GM23338 (cell line): ENCODE measurements around the gene NSF. TPM values are rescaled to one million over a fixed set of nuclear protein-coding genes. Genes with fewer than 3 reads are reported as not detected.

Experiments used
- ATAC-seq: fragments of 200-7000 bp; cut with Tn5 transposase; 3 replicates; pipeline ENCODE4 v1.9.1; 2020
- DNase-seq: peaks from one replicate; pipeline ENCODE4 v3.0.0-alpha.2; 2015; ENCODE audit warnings: low spot score
- H2AFZ ChIP-seq: fragments of 200-600 bp; sonication (generic); 2 replicates; pipeline ENCODE4 v1.8.0; 2016; ENCODE audit warnings: antibody characterized with exemption, mild to moderate bottlenecking, moderate library complexity
- H3F3A ChIP-seq: fragments of 200-600 bp; sonication (generic); replicated peaks from 2 replicates; pipeline ENCODE4 v1.8.0; 2017; ENCODE audit warnings: antibody characterized with exemption, mixed run types, low read depth
- H3K27ac ChIP-seq: fragments of 200-600 bp; sonication (generic); 2 replicates; pipeline ENCODE4 v1.6.1; 2016; ENCODE audit warnings: low read depth
- H3K27me3 ChIP-seq: fragments of 200-600 bp; sonication (generic); 2 replicates; pipeline ENCODE4 v1.8.0; 2016; ENCODE audit warnings: mild to moderate bottlenecking, mixed run types, moderate library complexity; ENCODE audit not compliant: insufficient read depth
- H3K36me3 ChIP-seq: fragments of 200-600 bp; sonication (generic); 2 replicates; pipeline ENCODE4 v1.8.0; 2016; ENCODE audit warnings: mild to moderate bottlenecking; ENCODE audit not compliant: insufficient read depth
- H3K4me1 ChIP-seq: fragments of 200-600 bp; sonication (generic); 2 replicates; pipeline ENCODE4 v1.8.0; 2016; ENCODE audit warnings: mild to moderate bottlenecking, moderate library complexity; ENCODE audit not compliant: insufficient read depth
- H3K4me2 ChIP-seq: fragments of 200-600 bp; sonication (generic); 2 replicates; pipeline ENCODE4 v1.7.1; 2017; ENCODE audit warnings: mixed run types
- H3K4me3 ChIP-seq: fragments of 200-600 bp; sonication (generic); 2 replicates; pipeline ENCODE4 v1.6.1; 2016; ENCODE audit warnings: mixed run types
- H3K79me2 ChIP-seq: fragments of 200-600 bp; sonication (generic); replicated peaks from 2 replicates; pipeline ENCODE4 v1.8.0; 2017; ENCODE audit warnings: mild to moderate bottlenecking; ENCODE audit not compliant: insufficient read depth
- H3K9me2 ChIP-seq: fragments of 200-600 bp; sonication (generic); 2 replicates; pipeline ENCODE4 v1.8.0; 2017; ENCODE audit not compliant: insufficient read depth
- H4K20me1 ChIP-seq: fragments of 200-600 bp; sonication (generic); replicated peaks from 2 replicates; pipeline ENCODE4 v1.8.0; 2017; ENCODE audit warnings: mild to moderate bottlenecking; ENCODE audit not compliant: insufficient read depth
- H3K27ac Mint-ChIP-seq: 2 replicates; pipeline ENCODE4 v1.8.0; 2020; ENCODE audit warnings: inconsistent platforms, mild to moderate bottlenecking, moderate library complexity, mixed read lengths
- H3K27me3 Mint-ChIP-seq: 3 replicates; pipeline ENCODE4 v1.8.0; 2022; ENCODE audit warnings: low read depth, mild to moderate bottlenecking, moderate library complexity, mixed read lengths, inconsistent platforms; ENCODE audit not compliant: insufficient read depth, poor library complexity
- H3K36me3 Mint-ChIP-seq: 3 replicates; pipeline ENCODE4 v1.8.0; 2021; ENCODE audit warnings: low read depth, mild to moderate bottlenecking, inconsistent platforms, moderate library complexity, mixed read lengths
- H3K4me1 Mint-ChIP-seq: 3 replicates; pipeline ENCODE4 v1.8.0; 2020; ENCODE audit warnings: mild to moderate bottlenecking, inconsistent platforms, mixed read lengths
- H3K4me3 Mint-ChIP-seq: 3 replicates; pipeline ENCODE4 v1.8.0; 2021; ENCODE audit warnings: moderate library complexity, mild to moderate bottlenecking, inconsistent platforms, mixed read lengths
- H3K9me3 Mint-ChIP-seq: 3 replicates; pipeline ENCODE4 v1.8.0; 2020; ENCODE audit warnings: moderate library complexity, mild to moderate bottlenecking, inconsistent platforms, mixed read lengths
- CREB1 ChIP-seq: fragments of 250-450 bp; sonication (Bioruptor Pico); IDR thresholded peaks from 2 replicates; pipeline ENCODE4 v1.5.0; 2020; ENCODE audit warnings: low read depth, mild to moderate bottlenecking, moderate library complexity
- EZH2 ChIP-seq: fragments of 200-600 bp; sonication (generic); IDR thresholded peaks from one replicate; pipeline ENCODE4 v1.8.0; 2017; ENCODE audit warnings: antibody characterized with exemption, mild to moderate bottlenecking, low read depth; ENCODE audit not compliant: unreplicated experiment
- EZH2phosphoT487 ChIP-seq: fragments of 200-600 bp; sonication (generic); IDR thresholded peaks from one replicate; pipeline ENCODE4 v1.8.1; 2018; ENCODE audit warnings: antibody characterized with exemption; ENCODE audit not compliant: unreplicated experiment
- JUNB ChIP-seq: IDR thresholded peaks from one replicate; pipeline ENCODE4 v1.6.1; 2016; ENCODE audit warnings: antibody characterized with exemption; ENCODE audit not compliant: unreplicated experiment
- POLR2AphosphoS5 ChIP-seq: IDR thresholded peaks from 2 replicates; pipeline ENCODE4 v1.6.1; 2016; ENCODE audit warnings: antibody characterized with exemption, low read depth
- STAT1 ChIP-seq: IDR thresholded peaks from one replicate; pipeline ENCODE4 v1.6.1; 2016; ENCODE audit warnings: antibody characterized with exemption; ENCODE audit not compliant: unreplicated experiment
- ZNF331 ChIP-seq: fragments of 250-450 bp; sonication (Bioruptor Pico); IDR thresholded peaks from 2 replicates; pipeline ENCODE4 v1.5.0; 2020; ENCODE audit warnings: low read depth, mild to moderate bottlenecking, moderate library complexity
- polyA plus RNA-seq: library from polyadenylated mRNA; unstranded; fragments of >200 nt; fragmentation: Nextera tagmentation; extraction: Ambion mirVana; gene quantifications from 2 replicates; pipeline ENCODE4 v1.2.1, GENCODE V29; 2016
- total RNA-seq: library from RNA; depleted of rRNA; stranded (reverse); fragments of >200 nt; shearing (Covaris generic); gene quantifications from 2 replicates; pipeline ENCODE4 v1.2.3, GENCODE V29; 2014
- TF ChIP-seq, protein P1 (sequence below): IDR thresholded peaks from one replicate; pipeline ENCODE4 v1.6.1; 2018; ENCODE audit warnings: antibody characterized with exemption; ENCODE audit not compliant: unreplicated experiment
- TF ChIP-seq, protein P2 (sequence below): IDR thresholded peaks from 2 replicates; pipeline ENCODE4 v1.6.1; 2016; ENCODE audit warnings: antibody characterized with exemption
- TF ChIP-seq, protein P3 (sequence below), 2 experiments: fragments of 200-600 bp in 1 of 2; sonication (generic) in 1 of 2; conservative IDR thresholded peaks; 2 replicates each; pipeline versions ENCODE4 v1.5.1 to v1.6.1; 2016 to 2017; ENCODE audit warnings: antibody characterized with exemption in 2 of 2, low read depth in 2 of 2, mild to moderate bottlenecking in 2 of 2, moderate library complexity in 1 of 2

The NSF gene
- total and polyA plus RNA-seq, 2 experiments from 2014 or later, result 12.5 to 26.5 TPM

DNA sequence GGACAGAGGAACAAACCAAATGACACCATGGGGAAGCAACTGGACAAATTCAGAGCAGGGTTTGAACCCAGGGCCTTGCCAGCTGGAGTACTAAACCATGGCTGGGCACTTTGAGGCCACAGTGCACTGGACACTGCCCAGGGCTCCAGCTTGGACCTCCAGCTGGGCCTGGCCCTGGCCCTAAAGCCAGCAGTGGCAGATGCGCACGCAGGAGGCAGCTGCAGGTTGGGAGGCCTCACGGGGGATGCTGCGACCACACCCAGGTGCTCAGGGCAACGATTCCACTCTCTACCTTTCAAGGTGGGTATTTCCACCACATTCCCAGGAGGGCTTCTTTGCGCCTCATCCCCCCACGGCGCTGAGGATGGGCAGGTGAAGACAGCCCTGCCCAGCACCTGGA, 199.1 kb downstream of the NSF start (continued):
- no peak for TF ChIP-seq EZH2
- no peak for TF ChIP-seq EZH2phosphoT487
- TF ChIP-seq, protein P1, sequence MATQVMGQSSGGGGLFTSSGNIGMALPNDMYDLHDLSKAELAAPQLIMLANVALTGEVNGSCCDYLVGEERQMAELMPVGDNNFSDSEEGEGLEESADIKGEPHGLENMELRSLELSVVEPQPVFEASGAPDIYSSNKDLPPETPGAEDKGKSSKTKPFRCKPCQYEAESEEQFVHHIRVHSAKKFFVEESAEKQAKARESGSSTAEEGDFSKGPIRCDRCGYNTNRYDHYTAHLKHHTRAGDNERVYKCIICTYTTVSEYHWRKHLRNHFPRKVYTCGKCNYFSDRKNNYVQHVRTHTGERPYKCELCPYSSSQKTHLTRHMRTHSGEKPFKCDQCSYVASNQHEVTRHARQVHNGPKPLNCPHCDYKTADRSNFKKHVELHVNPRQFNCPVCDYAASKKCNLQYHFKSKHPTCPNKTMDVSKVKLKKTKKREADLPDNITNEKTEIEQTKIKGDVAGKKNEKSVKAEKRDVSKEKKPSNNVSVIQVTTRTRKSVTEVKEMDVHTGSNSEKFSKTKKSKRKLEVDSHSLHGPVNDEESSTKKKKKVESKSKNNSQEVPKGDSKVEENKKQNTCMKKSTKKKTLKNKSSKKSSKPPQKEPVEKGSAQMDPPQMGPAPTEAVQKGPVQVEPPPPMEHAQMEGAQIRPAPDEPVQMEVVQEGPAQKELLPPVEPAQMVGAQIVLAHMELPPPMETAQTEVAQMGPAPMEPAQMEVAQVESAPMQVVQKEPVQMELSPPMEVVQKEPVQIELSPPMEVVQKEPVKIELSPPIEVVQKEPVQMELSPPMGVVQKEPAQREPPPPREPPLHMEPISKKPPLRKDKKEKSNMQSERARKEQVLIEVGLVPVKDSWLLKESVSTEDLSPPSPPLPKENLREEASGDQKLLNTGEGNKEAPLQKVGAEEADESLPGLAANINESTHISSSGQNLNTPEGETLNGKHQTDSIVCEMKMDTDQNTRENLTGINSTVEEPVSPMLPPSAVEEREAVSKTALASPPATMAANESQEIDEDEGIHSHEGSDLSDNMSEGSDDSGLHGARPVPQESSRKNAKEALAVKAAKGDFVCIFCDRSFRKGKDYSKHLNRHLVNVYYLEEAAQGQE, result no peak
- TF ChIP-seq STAT1, result no peak
- TF ChIP-seq, protein P2, sequence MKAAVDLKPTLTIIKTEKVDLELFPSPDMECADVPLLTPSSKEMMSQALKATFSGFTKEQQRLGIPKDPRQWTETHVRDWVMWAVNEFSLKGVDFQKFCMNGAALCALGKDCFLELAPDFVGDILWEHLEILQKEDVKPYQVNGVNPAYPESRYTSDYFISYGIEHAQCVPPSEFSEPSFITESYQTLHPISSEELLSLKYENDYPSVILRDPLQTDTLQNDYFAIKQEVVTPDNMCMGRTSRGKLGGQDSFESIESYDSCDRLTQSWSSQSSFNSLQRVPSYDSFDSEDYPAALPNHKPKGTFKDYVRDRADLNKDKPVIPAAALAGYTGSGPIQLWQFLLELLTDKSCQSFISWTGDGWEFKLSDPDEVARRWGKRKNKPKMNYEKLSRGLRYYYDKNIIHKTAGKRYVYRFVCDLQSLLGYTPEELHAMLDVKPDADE, result no peak
- no peak for TF ChIP-seq POLR2AphosphoS5

DNA sequence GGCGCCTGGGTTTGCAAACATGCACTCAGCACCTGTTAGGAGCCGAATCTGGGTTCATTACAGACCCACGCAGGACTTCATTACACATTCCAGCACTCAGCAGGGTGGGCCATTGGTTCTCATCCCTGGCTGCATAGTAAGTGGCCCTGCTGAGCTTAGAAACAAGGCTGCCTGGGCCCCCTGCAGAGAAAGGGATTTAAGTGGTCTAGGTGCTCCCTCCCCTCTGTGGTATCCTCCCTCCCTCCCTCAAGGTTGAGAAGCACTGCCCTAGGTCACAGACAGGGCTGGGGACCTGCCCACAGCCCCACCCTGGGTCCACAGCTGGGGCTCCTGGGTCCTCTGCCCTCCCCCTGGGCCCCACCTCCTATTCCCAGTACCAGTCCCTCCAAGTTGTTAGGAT, 199.7 kb downstream of the NSF start:
- Histone ChIP-seq H3K27me3 (peaks cover 32% of the 10 kb centered on the region), H3K36me3 (no peaks in the 10 kb centered on the region), H4K20me1 (no peaks in the 10 kb centered on the region), H3K4me1 (no peaks in the 10 kb centered on the region), H3K4me3 (no peak overlapping the region), H3K27ac (no peak overlapping the region), H3K9me2 (no peaks in the 10 kb centered on the region), H3F3A (0 out of 2 replicates have a peak, but pooled peaks cover 4% of the 10 kb centered on the region), H3K79me2 (no peaks in the 10 kb centered on the region), H3K4me2 (no peak overlapping the region), H2AFZ (no peak overlapping the region)
- no peak overlapping the region; the same call in 2 of the 3 replicates for H3K4me3 Mint-ChIP-seq
- H3K27me3 Mint-ChIP-seq, result peaks cover 38% of the 10 kb centered on the region
- DNase-seq, result peak; percentile 49
- H3K27ac Mint-ChIP-seq, result no peak overlapping the region
- peaks cover 4% of the 10 kb centered on the region; the same call in 1 of the 3 replicates for H3K36me3 Mint-ChIP-seq
- peaks cover 10% of the 10 kb centered on the region for H3K4me1 Mint-ChIP-seq
- H3K9me3 Mint-ChIP-seq, result peaks cover 10% of the 10 kb centered on the region; the same call in 2 of the 3 replicates
- peak; percentile 28 for ATAC-seq
- TF ChIP-seq, protein P2, result no peak
- TF ChIP-seq, protein P3, sequence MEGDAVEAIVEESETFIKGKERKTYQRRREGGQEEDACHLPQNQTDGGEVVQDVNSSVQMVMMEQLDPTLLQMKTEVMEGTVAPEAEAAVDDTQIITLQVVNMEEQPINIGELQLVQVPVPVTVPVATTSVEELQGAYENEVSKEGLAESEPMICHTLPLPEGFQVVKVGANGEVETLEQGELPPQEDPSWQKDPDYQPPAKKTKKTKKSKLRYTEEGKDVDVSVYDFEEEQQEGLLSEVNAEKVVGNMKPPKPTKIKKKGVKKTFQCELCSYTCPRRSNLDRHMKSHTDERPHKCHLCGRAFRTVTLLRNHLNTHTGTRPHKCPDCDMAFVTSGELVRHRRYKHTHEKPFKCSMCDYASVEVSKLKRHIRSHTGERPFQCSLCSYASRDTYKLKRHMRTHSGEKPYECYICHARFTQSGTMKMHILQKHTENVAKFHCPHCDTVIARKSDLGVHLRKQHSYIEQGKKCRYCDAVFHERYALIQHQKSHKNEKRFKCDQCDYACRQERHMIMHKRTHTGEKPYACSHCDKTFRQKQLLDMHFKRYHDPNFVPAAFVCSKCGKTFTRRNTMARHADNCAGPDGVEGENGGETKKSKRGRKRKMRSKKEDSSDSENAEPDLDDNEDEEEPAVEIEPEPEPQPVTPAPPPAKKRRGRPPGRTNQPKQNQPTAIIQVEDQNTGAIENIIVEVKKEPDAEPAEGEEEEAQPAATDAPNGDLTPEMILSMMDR (conservative IDR thresholded peaks at IDR 0.05; ENCODE audit: low read depth in 2 of 2), result no peak
- TF ChIP-seq EZH2 (no peak), POLR2AphosphoS5 (no peak), ZNF331 (CRISPR knock-in tag) (no peak), CREB1 (CRISPR knock-in tag) (no peak), JUNB (no peak)
